NCI-H226 (cell line): ENCODE measurements around the gene GGT6.

Source experiments
- DNase-seq: peaks from one replicate; pipeline ENCODE4 v3.0.0-alpha.2; 2015

The GGT6 gene

DNA sequence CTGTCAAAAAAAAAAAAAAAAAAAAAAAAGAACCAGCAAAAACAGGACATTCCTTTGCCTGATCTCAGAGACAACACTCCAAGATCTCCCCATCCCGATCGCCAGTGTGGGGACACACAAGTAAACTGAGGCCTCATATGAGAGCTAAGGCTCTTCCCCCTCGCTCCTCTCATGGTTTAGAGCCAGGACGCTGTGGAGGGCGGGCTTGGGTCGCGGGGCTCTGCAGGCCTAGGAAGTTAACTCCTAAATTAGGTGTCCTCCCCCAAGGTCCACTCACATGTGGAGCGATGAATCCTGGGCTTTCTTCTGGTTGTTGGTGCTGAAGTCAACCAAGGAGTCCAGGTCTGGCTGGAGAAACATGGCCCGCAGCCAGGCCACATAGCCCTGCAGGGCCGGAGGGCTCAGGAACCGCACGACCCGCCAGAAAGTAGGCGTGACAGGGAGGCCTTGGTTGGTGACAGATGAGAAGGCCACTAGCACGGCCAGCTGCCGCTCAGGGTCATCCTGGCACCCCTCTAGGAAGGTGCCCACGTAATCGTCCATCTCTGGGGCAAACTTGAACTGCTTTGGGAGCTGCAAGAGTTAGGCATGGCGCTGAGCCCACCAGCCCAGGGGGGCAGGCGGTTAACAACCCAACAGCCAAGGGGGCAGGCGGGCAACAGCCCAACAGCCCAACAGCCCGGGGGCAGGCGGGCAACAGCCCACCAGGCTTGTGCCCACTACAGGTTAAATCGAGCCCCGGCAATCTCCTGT lies 10.4 kb downstream of the GGT6 start:
- DNase-seq, result no peak

DNA sequence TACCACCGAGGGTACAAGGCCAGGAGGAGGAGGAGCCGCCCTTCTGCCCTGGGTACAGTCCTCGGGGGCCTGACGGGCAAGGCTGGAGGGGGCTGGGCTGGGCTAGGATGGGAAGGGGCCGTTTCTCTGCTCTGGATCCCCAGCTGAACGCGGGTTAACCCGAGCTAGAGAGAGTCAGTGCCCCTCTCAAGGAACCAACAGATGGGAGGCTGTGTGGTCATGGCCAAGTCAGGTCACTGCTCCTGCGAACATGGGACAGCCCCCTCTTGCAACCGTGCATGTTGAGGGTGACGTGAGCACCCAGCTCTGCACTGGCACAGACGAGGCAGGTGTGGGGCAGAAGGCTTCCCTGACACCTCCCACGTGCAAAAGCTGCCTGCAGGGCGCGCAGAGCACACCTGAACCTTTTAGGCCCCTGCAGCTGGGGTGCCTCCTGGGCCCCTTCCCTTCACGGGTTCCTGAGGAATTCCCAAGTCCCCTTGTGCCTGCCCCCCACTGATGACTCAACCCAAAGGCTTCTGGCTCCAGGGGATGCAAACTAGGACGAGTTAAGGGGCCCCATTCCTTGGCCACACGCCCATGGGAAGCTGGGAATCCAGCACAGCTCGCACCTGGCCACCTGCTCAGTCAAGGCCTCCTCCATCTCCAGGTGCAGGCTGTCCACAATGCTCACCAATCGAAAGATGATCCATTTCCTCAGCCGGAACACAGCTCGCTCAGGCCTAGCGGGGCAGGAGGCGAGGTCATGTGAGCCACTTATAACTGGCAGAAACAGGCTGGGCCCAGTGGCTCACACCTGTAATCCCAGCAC lies 11.5 kb downstream of the GGT6 start:
- DNase-seq, result peak; percentile 24

DNA sequence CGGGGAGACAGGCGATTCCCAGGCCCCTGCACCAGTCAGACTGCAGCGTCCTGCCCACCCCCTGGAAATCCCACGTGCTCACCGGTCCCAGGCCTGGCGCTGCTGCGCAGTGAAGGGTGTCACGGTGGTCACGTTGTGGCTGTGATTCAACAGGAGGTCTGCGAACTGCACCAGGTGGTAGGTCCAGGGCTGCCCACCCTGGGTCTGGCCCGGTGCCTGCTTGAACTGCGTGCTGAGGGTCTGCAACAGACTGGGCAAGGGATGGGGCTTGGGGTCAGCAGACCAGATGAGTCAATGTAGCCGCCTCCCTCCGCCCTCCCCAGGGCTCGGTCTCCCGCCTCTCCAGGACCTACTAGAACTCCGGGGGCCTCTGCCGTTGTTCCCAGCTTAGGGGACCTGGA lies 12.3 kb downstream of the GGT6 start:
- no peak for DNase-seq

DNA sequence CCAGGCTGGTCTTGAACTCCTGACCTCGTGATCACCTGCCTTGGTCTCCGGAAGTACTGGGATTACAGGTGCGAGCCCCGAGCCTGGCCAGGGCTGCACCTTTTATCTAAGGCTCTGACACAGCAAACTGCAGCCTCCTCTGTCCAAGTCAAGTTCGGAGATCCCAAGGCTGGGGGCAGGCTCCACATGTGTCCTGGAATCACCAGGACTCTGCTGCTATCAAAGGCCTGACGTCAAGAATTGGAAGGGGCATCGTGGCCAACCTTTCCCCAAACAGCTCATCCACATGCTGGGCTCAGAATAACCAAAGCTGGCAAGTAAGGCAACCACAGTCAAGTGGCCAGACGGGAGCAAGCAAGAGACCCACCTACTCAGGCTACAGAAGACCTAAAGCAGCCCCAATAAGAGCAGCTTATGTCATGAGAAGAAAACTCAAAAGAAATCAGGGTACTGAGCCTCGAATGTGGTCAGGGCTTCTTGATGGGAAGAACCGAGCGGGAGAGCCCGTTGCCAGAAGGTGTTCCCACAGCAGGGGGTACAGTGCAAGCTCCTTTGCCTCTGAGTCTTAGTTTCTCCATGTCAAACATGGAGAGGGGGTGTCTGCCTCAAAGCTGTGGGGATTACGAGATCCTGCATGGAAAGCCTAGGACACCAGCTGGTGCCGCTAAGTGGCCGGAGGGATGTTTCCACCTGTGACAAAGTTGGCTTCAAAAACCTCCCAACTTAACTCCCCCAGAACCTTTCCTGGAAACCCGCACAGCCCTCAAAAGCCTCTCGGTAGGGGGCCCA lies 13.1 kb downstream of the GGT6 start:
- DNase-seq, result no peak

DNA sequence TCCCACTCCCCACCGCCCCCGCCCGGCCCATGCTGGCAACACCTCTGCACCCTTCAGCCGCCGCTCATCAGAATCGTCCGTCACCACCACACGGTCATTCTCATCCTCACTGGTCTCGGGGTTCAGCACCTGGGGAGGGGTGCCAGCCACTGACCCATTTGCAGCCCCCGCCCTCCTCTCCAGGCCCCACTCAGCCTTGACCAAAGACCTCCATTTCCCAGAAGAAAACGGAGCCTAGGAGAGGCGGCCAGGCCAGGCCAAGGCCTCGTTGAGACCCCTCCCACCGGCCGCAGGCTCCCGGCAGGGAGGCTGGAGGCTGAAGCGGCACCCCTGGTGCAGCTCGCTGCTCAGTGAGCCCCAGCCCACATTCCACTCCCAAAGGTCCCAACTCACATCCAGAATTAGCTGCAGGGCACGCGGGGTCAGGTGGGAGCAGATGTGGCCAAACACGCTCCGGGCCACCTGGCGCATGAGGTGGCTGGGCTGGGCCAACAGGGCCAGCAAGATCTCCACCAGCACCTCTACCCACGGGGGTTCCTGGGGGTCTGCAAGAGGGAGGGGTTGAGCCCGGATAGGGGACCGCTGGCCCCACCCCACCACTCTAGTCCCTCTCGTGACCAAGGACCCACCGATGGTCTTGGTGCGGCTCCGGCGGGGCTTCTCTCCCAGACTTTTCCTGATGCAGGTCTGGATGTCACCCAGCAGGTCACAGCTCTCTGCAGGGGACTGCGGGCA lies 15.0 kb downstream of the GGT6 start:
- no peak for DNase-seq

DNA sequence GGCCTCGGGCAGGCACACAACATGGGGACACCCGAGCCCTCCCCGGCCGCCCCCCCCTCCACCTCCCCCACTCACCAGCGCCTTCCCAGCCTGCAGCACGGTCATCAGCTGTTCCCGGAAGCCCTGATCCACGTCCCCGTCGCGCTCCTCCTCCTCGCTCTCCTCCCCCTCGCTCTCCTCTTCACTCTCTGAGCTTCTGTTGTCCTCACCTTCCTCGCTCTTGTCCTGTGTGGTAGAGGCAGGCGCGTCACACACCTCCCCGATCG lies 15.5 kb downstream of the GGT6 start:
- no peak for DNase-seq

DNA sequence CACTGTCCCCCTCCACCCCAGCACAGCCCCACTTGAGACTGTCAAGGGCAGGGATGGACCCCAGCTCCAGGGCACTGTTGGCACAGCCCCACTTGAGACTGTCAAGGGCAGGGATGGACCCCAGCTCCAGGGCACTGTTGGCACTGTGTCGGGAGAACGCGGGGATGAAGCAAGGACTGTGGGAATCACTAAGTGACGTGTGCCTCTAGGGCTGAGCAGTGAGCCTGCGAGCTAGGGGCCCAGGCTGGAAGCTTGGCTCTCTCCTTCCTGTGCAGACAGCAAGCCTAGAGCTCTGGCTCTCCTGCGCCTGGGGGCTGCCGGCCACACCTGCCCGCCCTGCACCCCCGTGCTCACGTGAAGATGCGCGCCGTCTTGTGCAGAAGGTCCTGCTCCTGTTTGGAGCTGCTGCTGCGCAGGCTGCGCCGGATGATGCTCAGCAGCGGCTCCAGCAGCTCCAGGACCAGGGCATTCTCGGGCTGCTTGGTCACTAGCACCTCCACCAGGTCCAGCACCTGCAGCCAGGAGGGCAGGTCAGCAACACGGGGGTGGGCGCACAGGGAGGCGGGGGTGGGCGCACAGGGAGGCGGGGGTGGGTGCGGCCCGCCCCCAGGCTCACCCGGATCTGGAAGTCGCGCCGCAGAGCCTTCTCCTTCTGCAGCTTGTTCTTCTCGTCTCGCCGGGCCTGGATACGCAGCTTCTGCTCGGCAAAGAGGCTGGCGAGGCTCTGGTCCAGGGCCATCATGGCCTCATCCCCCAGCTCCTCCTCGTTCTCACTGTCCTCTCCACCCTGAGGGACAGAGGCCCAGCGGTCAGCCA lies 16.0 kb downstream of the GGT6 start:
- no peak for DNase-seq

DNA sequence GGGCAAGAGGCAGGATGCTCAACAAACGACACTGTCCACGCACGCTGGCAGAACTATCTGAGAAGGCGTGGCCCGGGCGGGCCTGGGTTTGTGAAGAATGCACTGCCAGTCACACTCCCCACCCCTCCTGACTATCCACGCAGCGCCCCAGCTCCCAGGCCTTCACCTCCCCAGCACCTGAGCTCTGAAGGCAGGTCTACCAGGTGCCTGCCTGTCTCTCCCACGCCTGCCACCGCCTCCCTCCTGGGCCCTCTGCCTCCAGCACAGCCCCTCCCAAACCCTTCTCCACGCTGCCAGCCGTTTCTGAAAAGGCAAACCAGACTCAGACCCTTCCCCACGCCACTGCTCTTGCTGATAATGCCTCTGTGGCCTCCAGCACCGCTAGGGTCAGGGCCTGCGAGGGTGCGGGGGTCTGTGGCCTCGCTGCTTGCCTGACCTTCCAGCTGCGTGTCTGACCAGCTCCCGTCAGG lies 16.8 kb downstream of the GGT6 start:
- no peak for DNase-seq

DNA sequence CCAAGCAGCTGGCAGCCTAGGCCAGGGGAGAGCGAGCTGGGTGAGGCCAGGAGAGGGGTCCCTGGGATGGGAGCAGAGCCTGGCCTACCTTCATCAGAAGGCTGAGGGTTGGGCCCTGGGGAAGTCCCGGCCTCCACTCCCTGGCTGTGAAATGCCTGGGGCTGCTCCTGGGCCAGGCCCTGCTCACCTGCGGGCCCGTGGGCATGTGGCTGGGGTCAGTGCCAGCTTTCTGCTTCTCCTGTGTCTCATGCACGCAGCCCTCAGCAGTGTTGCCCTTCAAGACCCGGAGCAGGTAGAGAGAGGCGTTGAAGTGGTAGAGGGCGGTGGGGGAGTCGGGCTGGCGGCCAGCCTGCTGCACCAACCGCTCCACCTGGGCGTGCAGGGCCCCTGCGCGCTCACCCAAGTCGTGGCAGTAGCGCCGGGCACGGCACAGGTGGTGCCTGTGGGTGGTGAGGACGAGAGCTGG lies 17.6 kb downstream of the GGT6 start:
- DNase-seq, result no peak

DNA sequence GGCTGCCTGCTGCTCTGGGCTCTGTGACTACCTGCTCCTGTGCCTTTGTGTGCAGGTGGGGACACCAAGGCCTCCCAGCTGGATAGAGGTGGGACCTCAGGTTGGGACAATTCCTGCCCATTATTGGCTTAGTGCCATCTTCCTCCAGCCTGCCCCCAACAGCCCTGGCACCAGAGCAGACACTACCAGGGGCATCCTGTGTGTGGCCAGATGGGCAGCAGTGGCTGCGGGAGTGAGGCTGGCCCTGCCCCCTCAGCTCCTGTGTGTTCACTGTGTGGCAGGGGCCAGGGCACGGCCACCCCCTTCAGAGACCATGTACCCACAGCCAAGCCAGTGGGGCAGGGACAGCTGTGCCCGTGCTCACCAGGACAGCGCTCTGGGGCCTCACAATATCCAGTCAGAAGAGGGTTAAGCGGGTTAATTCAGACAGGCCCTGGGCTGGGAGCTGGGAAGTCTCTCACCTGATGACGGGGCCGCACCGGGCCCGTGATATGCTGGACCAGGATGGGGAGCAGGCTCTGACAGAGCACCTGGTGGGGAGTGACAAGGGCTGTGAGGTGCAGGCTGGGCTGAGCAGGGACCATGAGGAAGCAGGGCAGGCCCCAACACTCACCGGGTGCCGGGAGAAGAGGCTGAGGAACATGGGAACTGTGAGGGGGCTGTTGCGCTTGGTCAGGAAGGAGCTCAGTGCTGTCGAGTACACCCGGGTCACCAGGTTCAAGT lies 18.2 kb downstream of the GGT6 start:
- DNase-seq, result no peak

DNA sequence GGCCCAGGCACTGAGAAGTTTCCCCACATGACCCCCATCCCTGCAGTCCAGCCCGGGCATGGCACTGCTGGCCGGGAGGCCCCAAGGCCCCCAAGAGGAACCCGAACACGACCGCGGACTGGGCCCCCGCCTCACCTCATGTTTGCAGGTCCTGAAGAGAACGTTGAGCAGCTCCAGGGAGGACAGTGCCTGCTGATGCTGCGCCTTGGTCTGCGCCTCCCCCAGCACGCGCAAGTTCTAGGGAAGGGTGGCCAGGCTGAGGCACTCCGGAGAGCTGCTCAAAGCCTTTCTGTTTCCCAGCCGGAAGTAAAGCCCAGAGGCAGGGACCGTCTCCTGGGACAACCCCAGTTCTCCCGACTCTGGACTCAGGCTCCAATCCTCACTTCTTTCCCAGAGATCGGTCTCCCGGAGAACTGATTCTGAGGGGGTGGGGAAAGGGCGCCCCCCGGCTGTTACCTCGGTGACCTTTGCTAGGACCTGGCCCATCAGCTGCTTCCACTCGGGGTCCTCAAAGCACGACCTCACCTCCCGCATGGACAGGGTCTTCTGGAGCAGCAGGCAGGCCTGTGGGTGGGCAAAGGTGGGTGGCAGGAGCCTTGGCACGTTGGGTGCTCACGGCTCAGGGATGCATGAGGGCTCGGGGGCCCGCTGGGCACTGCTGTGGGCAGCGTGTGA lies 18.9 kb downstream of the GGT6 start:
- no peak for DNase-seq

DNA sequence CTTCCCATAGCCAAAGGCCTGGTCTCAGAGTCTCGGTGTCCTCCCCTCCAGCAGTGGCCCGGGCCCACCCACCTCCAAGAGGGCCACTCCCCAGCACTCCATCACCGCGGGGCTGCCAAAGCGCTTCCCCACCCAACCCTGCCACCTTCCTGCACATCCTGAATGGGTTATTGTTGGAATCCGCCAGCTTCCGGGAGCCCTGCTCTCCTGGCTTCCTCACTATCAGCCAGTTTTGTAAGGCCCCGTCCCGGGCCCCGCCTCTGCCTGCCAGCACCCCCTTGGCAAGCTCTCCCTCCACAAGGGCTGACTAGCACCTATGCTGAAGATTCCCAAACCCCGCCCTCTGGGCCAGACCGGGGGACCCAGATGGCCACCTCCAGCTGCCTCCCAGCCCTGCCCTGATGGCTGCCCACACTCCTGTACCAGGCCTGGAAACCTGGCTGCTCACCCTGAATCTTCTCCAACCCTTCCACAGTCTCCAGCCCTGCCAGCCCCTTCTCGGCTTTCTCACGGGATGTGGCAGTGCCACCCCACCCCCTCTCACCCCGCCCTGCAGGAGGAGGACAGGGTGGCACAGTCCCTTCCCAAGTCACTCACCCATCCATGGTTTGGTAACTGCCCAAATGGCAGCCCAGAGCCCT lies 19.6 kb downstream of the GGT6 start:
- DNase-seq, result no peak

DNA sequence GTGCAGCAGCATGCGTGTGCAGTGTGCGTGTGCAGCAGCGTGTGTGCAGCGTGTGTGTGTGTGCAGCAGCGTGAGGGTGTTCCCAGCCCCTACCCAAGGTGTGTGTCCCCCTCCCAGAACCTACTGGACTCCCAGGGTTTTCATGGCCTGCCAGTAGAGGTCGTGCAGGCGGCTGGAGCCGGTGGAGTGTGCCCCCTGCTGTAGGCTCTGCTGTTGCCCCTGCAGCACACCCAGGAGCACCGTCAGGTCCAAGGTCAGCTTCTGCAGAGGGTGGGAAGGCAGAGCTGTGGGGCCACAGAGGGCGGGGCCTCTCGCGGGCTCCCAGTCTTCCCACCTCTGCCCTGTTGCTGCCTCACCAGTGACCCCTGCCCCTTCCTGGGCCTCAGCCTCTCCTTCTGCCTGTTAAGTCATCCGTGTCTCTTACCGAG lies 20.1 kb downstream of the GGT6 start:
- no peak for DNase-seq

DNA sequence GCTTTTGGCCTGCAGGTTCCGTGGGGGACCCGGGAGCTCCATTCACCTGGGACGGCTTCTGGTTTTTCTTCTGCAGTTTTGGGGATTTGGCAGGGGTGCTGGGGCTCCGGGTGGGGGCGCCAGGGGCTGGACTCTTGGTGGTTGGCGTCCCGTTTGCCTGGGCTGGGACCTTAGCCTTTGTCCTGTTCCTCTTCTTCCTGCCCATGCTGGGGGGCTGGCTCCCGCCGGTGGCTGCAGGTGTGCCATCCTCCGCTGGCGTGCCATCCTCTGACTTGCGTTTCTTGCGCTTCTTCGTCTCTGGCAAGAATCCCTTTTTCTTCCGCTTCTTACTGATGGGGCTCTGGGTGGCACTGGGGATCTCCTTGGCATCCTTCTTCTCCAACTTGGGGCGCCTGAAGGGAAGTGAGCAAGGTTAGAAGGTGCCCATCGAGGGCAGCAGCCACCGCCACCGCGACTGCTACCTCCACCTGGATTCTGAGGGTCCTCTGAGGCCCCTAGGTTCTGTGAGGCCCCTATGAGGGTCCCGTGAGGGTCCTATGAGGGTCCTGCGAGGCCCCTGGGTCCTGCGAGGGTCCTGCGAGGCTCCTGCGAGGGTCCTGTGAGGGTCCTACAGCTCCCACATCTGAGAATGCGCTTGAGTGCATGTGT lies 20.7 kb downstream of the GGT6 start:
- no peak for DNase-seq

DNA sequence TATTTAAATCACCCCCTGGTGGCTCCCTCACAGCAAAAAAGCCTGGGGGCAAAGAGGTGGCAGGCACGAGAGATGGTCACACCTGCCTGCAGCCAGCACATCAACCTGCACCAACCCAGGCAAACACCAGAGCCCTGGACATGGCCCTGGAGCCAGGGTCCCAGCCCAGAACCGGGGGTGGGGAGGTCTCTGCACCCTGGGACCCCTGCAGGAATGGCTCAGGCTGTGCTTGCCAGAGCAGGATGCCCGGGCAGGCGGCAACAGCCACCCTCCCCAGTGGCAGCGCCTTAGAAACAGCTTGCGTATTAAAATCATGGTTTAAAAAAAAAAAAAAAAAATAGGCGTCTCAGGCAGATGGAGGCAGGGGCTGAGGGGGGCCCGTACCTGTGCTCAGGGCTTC lies 21.4 kb downstream of the GGT6 start:
- DNase-seq, result no peak

DNA sequence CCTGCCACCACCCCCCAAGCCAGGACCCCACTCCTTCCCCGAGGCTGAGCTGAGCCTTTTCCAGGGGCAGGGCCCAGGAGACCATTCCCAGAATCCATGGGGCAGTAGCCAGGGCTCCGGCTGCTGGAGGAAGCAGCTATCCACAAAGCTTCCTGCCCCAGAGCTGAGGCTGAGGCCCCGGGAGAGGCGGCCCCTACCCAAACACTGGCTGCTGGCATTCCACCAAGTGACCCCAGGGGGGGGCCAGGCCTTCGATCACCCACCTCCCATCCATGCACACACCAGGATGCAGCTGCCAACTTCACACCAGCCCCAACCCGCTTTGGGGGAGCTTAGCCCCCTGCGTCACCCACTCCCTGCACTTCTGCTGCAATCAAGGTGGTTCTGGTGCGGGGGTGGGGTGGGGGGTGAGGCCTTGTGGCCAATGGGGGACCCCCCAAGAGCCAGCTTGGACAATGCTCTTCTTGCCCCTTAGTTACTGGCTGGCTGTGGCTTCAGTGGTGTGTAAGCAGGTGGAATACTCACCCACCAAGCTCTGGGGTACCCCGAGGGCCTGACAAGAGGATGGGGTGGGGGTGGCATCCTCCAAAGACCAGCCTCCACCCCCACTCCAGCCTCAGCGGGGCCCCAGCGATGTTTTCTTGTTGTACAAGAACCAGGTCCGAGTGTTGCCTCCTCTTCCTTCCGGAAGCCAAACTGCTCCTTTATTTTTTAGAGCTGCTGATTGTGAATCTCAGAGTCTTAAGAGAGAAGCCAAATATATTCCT lies 22.0 kb downstream of the GGT6 start:
- no peak for DNase-seq

DNA sequence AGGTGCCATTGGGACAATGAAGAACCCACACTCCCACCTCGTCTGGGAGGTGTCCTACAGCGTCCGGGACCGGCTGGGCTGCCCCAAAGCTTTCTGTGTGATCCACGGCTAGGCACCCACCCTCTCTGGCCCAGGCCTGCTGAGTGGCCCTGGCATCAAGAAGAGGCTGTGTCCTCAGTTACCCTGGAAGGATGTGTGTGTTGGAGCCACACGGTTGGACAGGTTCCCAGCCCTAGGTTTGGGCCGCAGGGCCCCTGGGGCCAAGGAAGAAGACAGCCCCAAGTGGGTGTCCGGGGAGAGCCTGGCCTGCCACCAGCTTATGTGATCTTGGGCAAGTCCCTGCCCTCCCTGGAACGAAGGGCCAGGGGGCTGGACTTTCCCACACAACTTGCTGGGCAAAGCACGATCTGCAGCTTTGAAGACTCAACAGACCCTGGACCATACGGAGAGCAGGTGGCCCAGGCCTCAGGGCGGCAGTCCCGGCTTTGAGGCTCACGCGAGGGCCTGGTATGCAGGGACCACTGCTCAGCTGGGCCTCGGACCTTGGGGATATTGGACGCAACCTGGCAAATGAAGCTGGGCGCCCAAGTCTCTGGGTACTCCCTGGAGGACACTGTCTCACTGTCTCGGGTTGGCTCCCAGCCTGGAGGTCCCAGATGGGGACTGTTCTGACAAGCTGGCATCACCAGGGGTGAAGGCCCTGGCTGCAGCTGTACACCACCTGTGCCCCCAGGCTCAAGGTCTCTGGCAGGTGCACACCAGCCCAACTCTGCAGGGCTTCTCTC lies 22.7 kb downstream of the GGT6 start:
- no peak for DNase-seq
